ENCODE measurements around the gene STAU1. TPM values are rescaled to one million over a fixed set of nuclear protein-coding genes. Genes with fewer than 3 reads are reported as not detected.

STAU1 gene
- total RNA-seq, 2 experiments from 2014 or later, result 61.4 to 65.8 TPM

- ChIA-PET POLR2A (no interaction called here), CTCF (no interaction called here)
- no peak overlapping the region for H3K4me3 Mint-ChIP-seq
- Histone ChIP-seq H3K4me3 (ENCODE audit: low read length) (no peak overlapping the region), H3K27me3 (ENCODE audit: control insufficient read depth in 1 of 2, insufficient read depth in 2 of 2, low read length in 2 of 2) (no peaks in the 10 kb centered on the region), H3K36me3 (ENCODE audit: insufficient read depth, low read length) (peaks cover 38% of the 10 kb centered on the region), H3K4me1 (ENCODE audit: insufficient read depth, low read length) (peaks cover 11% of the 10 kb centered on the region), H3K9me3 (ENCODE audit: control insufficient read depth in 1 of 2, insufficient read depth in 1 of 2, low read length in 2 of 2) (no peaks in the 10 kb centered on the region), H3K27ac (ENCODE audit: low read depth in 1 of 2, low read length in 2 of 2) (no peak overlapping the region)
- DNase-seq (no peak), ATAC-seq (ENCODE audit: poor library complexity) (no peak)
- intact Hi-C loops (cut with DNase I, micrococcal nuclease), result no loop called here
- no peak for TF ChIP-seq CTCF (IDR thresholded peaks at IDR 0.05)
- H3K36me3 Mint-ChIP-seq (ENCODE audit: low read depth), result peaks cover 69% of the 10 kb centered on the region
- H3K4me1 Mint-ChIP-seq (ENCODE audit: low read depth), result peaks cover 56% of the 10 kb centered on the region
- H3K27ac Mint-ChIP-seq, result no peak overlapping the region
- no peaks in the 10 kb centered on the region for H3K9me3 Mint-ChIP-seq
- no peaks in the 10 kb centered on the region for H3K27me3 Mint-ChIP-seq
Observed at GRCh38 chr20:49174183-49174582, 14.0 kb downstream of the STAU1 start.

GRCh38 chr20:49172413-49172812, 15.7 kb downstream of the STAU1 start:
- no peak for TF ChIP-seq CTCF (IDR thresholded peaks at IDR 0.05)
- no peak overlapping the region for H3K27ac Mint-ChIP-seq
- intact Hi-C loops (cut with DNase I, micrococcal nuclease), result no loop called here
- H3K27me3 ChIP-seq (ENCODE audit: control insufficient read depth in 1 of 2, insufficient read depth in 2 of 2, low read length in 2 of 2), result no peaks in the 10 kb centered on the region
- ChIA-PET CTCF (no interaction called here), POLR2A (no interaction called here)
- H3K36me3 ChIP-seq (ENCODE audit: insufficient read depth, low read length), result peaks cover 30% of the 10 kb centered on the region
- peaks cover 67% of the 10 kb centered on the region for H3K36me3 Mint-ChIP-seq (ENCODE audit: low read depth)
- H3K4me3 ChIP-seq (ENCODE audit: low read length), result no peak overlapping the region
- H3K4me1 Mint-ChIP-seq (ENCODE audit: low read depth), result peaks cover 65% of the 10 kb centered on the region
- DNase-seq, result no peak
- no peaks in the 10 kb centered on the region for H3K27me3 Mint-ChIP-seq
- H3K27ac ChIP-seq (ENCODE audit: low read depth in 1 of 2, low read length in 2 of 2), result no peak overlapping the region
- no peak for ATAC-seq (ENCODE audit: poor library complexity)
- no peak overlapping the region for H3K4me3 Mint-ChIP-seq
- no peaks in the 10 kb centered on the region for H3K9me3 ChIP-seq (ENCODE audit: control insufficient read depth in 1 of 2, insufficient read depth in 1 of 2, low read length in 2 of 2)
- no peaks in the 10 kb centered on the region for H3K9me3 Mint-ChIP-seq
- peaks cover 14% of the 10 kb centered on the region for H3K4me1 ChIP-seq (ENCODE audit: insufficient read depth, low read length)

- H3K4me1 ChIP-seq (ENCODE audit: insufficient read depth, low read length), result peaks cover 12% of the 10 kb centered on the region
- H3K4me1 Mint-ChIP-seq (ENCODE audit: low read depth), result peaks cover 70% of the 10 kb centered on the region
- intact Hi-C loops (cut with DNase I, micrococcal nuclease), result no loop called here
- no peaks in the 10 kb centered on the region for H3K27me3 ChIP-seq (ENCODE audit: control insufficient read depth in 1 of 2, insufficient read depth in 2 of 2, low read length in 2 of 2)
- CTCF ChIA-PET, result no interaction called here
- no peaks in the 10 kb centered on the region for H3K9me3 ChIP-seq (ENCODE audit: control insufficient read depth in 1 of 2, insufficient read depth in 1 of 2, low read length in 2 of 2)
- no peak for DNase-seq
- ATAC-seq (ENCODE audit: poor library complexity), result no peak
- POLR2A ChIA-PET, result no interaction called here
- no peak overlapping the region for H3K27ac Mint-ChIP-seq
- no peak overlapping the region for H3K4me3 Mint-ChIP-seq
- H3K4me3 ChIP-seq (ENCODE audit: low read length), result no peak overlapping the region
- no peak for TF ChIP-seq CTCF (IDR thresholded peaks at IDR 0.05)
- H3K27ac ChIP-seq (ENCODE audit: low read depth in 1 of 2, low read length in 2 of 2), result no peak overlapping the region
- no peaks in the 10 kb centered on the region for H3K27me3 Mint-ChIP-seq
- peaks cover 69% of the 10 kb centered on the region for H3K36me3 Mint-ChIP-seq (ENCODE audit: low read depth)
- H3K36me3 ChIP-seq (ENCODE audit: insufficient read depth, low read length), result peaks cover 30% of the 10 kb centered on the region
- H3K9me3 Mint-ChIP-seq, result no peaks in the 10 kb centered on the region
Observed at GRCh38 chr20:49171909-49172308, 16.2 kb downstream of the STAU1 start.

Data from CD4-positive, alpha-beta T cell (primary cell).